A549 (cell line): ENCODE measurements around the gene GRXCR2.
"Not testable (repeated sequence)": the region's sequence is repeated elsewhere in the genome, so short reads cannot be mapped to it uniquely, and the experiment has no call there.

Experiments
- CEBPB ChIP-seq, 2 experiments: fragments of >200 bp in 1 of 2; sonication (Bioruptor Twin) in 1 of 2; formaldehyde crosslinking in 1 of 2; IDR thresholded peaks; 2 replicates each; pipeline ENCODE4 v1.6.1; 2012 to 2016
- CTCF ChIP-seq: fragments of >200 bp; sonication (Bioruptor Twin); formaldehyde crosslinking; IDR thresholded peaks from 3 replicates; pipeline ENCODE4 v1.5.1; 2016
- ELK1 ChIP-seq: fragments of 150-350 bp; IDR thresholded peaks from 2 replicates; pipeline ENCODE4 v1.6.1; 2014; ENCODE audit warnings: low read depth, mild to moderate bottlenecking, low read length
- EP300 ChIP-seq, 2 experiments: fragments of >200 bp; sonication (Bioruptor Twin); formaldehyde crosslinking; IDR thresholded peaks; 2 replicates in 1 of 2; 3 replicates in 1 of 2; pipeline ENCODE4 v1.6.1; 2016 to 2017
- JUNB ChIP-seq: fragments of >200 bp; sonication (Bioruptor Twin); formaldehyde crosslinking; IDR thresholded peaks from 2 replicates; pipeline ENCODE4 v1.6.1; 2016
- MYC ChIP-seq: IDR thresholded peaks from 2 replicates; pipeline ENCODE4 v1.6.1; 2012; ENCODE audit warnings: mild to moderate bottlenecking, inconsistent platforms, low read length, improper control_type of control experiment, borderline replicate concordance

- not testable (repeated sequence) for TF ChIP-seq CEBPB (IDR thresholded peaks at IDR 0.05); EP300 (IDR thresholded peaks at IDR 0.05); CTCF; MYC; ELK1; JUNB
These were observed 36.6 kb downstream of the GRXCR2 start for GRCh38 chr5:145836241-145836640.
